ENCODE measurements around the gene RMRP. TPM values are rescaled to one million over a fixed set of nuclear protein-coding genes. Genes with fewer than 3 reads are reported as not detected.
"Not testable (repeated sequence)": the region's sequence is repeated elsewhere in the genome, so short reads cannot be mapped to it uniquely, and the experiment has no call there.

The RMRP gene
- total RNA-seq, 1 donor from 2014 or later, result 32,732 TPM

DNA sequence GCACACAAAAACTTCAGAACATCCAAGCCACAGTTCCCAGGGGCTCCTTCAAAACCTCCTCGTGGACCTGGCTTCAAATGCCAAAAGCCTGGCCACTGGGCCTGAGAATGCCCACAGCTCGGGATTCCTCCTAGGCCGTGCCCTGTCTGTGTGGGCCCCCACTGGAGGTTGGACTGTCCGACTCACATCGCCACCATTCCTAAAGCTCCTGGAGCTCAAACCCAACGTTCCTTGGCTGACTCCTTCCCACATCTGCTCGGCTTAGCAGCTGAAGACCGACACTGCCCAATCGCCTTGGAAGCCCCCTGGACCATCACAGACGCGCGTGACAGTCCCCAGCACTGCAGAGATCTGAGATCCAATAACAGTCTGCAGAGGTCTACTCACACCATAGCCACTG lies 14.8 kb downstream of the RMRP start:
- DNase-seq (ENCODE audit: low read depth, low spot score), result no peak

DNA sequence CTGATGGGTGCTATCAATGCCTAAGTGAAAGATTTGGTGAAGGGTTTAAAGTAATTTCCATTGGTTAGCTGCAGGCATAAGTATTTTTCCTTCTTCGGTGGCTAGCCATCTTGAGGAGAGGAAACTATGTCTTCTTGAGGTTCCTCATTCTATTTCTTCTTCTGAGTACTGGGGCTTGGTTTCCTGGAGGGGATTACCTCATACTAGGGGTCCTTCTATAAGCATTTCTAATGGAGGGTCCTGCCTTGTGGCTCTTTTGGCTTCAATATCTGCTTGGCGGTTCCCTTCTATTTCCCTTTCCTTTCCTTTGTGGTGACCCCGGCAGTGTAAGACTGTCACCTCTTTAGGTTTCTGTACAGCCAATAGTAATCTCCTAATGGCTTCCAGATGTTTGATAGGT lies 16.3 kb downstream of the RMRP start:
- DNase-seq (ENCODE audit: low read depth, low spot score), result not testable (repeated sequence)

DNA sequence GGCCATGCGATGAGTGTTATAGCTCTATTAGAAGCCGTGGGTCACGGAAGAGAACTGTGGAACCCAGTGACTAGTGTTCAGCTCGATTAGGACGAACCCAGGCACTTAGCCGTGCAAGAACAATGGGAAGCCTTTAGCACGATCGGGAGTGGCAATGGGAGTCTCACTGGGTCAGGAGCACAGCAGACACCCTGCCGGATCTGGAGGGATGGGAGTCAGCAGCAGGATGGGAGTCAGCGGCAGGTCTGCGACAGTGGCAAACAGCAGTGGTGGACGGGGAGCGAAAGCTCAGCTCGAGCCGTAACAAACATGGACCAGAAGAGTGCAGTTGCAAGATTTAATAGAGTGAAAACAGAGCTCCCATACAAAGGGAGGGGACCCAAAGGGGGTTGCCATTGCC lies 17.4 kb downstream of the RMRP start:
- DNase-seq (ENCODE audit: low read depth, low spot score), result not testable (repeated sequence)

DNA sequence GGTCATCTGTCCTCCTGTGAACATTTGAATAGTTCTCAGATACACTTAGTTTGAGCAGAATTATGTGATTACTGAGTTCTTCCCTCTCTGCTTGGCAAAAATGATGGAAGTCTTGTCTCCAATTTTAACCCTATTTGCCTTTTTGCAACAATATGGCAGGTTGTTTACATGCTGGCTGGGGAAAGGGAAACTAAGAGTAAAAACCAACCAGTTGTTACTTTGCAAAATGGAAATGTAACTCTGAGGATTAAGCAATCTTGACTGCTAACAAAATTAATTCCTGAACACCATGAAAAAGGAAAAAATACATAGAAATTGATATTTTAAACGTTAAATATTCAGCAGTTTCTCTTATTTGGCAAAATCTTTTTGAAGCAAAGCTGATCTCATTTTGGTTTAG lies 18.2 kb downstream of the RMRP start:
- no peak for DNase-seq (ENCODE audit: low read depth, low spot score)

DNA sequence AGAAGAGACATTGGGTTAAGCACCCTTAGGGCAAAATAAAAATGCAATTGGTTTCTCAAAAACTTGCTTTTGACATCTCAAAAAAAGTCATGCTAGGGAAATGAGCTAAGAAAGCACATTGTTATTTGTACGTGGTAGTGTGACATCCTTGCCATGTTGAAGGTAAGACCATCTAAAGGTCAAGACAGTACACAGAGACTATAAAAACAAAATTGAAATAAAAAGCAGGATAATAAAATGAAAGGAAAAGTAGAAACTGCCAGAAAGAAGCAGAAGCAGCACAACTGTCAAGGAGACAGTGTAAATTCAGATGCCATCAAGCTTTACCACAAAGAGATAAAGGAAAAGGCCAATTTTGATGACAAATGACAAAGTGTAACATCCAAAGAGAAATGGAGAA lies 18.6 kb downstream of the RMRP start:
- DNase-seq (ENCODE audit: low read depth, low spot score), result not testable (repeated sequence)

DNA sequence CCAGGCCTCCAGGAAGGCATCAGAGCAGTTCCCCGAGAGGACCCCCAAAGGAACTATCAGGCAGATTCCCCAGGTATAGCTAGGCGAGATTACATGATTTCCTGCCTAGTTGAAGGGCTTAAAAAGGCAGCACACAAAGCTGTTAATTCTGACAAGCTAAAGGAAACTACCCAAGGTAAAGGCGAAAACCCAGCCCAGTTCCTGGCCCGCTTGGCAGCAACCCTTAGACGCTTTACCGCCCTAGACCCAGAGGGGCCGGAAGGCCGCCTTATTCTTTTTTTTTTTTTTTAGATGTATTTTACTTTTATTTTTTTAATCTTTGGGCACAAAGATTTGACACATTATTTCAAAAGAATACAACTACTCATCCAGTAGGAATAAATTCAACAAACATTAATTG lies 19.1 kb downstream of the RMRP start:
- not testable (repeated sequence) for DNase-seq (ENCODE audit: low read depth, low spot score)

DNA sequence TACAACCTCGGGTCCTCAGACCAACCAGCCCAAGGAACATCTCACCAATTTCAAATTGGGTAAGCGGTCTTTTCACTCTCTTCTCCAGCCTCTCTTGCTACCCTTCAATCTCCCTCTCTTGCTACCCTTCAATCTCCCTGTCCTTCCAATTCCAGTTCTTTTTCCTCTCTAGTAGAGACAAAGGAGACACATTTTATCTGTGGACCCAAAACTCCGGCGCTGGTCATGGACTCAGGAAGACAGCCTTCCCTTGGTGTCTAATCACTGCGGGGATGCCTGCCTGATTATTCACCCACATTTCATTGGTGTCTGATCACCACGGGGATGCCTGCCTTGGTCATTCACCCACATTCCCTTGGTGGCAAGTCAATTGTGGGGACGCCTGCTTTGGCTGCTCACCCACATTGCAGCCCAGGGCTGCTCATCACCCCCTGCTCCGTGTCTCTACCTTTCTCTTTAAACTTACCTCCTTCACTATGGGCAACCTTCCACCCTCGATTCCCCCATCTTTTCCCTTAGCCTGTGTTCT lies 20.3 kb downstream of the RMRP start:
- not testable (repeated sequence) for DNase-seq (ENCODE audit: low read depth, low spot score)

DNA sequence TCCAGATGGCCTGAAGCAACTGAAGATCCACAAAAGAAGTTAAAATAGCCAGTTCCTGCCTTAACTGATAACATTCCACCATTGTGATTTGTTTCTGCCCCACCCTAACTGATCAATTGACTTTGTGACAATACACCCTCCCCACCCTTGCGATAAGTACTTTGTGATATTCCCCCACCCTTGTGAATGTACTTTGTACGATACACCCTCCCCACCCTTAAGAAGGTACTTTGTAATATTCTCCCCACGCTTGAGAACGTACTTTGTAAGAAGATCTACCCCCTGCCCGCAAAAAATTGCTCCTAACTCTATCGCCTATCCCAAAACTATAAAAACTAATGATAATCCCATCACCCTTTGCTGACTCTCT lies 21.0 kb downstream of the RMRP start:
- not testable (repeated sequence) for DNase-seq (ENCODE audit: low read depth, low spot score)

DNA sequence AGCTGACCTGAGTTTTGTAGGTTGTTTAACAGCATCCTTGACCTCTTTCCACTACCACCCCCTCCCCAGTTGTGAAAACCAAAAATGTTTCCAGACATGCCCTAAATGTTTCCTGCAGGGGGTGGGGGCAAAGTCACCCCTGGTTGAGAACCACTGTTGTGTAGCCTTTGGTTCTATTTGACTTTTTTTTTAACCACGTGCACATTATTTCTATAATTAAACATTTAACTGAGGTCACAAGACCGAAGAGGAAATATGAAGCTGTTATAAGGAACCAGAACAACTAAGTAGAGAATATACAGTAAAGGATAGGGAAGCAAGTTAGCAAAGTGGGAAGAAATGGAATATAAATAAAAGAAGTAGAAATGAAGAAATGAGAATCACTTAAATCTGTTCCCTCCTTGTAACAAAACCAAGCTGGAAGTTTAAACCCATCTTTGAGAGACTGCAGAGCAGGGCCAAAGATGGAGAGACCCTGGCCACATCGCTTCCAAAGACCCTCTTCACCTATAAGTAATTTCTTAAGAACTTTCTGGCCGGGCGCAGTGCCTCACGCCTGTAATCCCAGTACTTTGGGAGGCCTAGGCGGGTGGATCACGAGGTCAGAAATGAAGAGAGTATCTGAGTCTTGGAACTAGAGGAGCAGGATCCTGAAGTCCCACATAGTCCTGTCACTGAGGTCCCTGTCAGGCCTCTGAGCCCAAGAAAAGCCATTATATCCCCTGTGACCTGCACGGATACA lies 21.5 kb downstream of the RMRP start:
- no peak for DNase-seq (ENCODE audit: low read depth, low spot score)

DNA sequence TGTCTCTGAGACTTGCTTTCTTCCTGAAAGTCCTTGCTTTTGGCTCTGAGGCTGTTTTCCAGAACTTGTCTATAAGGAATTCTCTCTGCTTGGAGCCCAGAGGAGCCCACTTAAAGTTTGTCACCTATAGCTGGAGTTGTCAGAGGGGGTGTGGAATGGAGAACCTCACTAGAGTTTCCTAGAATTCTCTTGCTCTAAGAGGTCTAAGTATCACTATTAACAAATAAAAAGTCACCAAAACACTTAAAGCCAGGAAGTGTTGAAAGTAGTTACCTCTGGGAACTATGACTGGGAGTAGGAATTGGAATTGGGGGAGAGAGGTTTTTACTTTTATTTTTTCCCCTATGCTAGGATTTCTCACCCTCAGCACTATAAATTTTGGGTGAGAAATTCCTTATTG lies 22.1 kb downstream of the RMRP start:
- no peak for DNase-seq (ENCODE audit: low read depth, low spot score)

DNA sequence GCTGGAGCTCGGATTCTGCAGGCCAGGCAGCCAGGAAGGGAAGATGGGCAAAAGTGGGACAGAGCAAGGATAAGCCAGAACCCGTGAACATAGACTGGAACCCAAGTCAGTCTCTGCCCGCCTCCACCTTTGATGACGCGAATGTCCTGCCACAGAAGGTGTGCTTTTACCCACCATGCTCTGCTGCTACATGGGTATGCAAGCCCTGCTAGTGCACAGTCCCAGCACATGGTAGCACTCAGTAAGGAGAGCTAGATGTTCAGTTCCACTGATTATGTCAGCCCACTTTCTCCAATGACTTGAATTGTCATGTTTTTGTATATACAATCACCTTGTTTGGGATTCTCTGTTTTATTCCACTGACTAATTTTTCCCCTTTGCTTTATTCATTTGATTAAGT lies 28.2 kb downstream of the RMRP start:
- DNase-seq (ENCODE audit: low read depth, low spot score), result no peak

DNA sequence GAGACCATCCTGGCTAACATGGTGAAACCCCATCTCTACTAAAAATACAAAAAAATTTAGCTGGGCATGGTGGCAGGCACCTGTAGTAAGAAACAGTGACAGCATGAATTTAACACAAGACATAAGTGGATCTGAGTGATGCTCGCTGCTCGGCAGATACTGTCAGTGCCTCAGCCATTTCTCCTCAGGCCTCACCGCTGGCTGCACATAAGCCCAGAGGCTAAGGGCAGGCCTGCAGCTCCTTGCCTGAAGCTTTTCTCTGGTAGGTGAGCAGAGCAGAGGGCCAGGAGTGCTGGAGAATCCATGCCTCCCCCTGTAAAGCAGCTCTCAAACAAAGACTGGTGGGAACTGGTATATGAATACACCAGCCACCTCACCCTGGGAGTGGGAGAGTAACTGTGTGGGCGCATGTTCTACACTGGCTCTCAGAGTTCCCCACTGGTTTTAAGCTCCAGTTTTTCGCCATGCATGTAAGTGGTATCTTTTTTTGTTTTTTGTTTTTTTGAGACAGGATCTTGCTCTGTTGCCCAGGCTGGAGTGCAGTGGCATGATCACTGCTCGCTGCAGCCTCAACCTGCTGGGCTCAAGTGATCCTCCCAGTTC lies 29.3 kb downstream of the RMRP start:
- no peak for DNase-seq (ENCODE audit: low read depth, low spot score)

DNA sequence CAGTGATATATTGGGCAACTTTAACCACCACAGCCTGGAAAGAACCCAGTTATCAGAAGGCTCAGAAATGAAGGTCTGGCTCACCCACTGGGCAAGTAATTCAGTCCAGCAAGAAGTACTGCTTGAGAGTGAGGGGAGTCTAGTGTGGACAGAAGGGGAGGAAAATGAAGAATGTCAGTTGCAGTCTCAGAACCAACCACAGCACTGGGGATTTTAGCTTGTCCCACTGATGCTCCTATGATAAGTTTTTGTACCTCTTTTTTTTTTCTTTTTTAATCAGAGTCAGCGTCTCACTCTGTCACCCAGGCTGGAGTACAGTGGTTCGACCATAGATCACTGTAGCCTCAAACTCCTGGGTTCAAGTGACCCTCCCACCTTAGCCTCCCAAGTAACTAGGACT lies 30.2 kb downstream of the RMRP start:
- no peak for DNase-seq (ENCODE audit: low read depth, low spot score)

DNA sequence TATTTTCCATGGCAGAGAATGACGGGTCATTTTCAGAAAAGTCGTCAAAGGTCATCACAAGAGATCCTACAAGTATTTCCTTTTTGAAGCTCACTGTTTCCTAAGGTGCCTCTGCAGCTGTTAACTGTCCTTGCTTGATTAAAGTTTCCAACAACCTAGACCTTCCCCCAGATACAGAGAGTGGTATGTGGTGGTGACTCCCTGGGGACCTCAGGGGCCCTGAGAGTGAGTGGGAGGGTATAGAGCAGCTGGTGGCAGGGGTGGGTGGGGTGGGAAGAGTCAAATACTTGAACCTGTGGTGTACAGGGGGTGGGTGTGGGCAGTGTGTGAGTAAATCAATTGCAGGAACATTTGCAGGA lies 38.0 kb downstream of the RMRP start:
- DNase-seq (ENCODE audit: low read depth, low spot score), result no peak

DNA sequence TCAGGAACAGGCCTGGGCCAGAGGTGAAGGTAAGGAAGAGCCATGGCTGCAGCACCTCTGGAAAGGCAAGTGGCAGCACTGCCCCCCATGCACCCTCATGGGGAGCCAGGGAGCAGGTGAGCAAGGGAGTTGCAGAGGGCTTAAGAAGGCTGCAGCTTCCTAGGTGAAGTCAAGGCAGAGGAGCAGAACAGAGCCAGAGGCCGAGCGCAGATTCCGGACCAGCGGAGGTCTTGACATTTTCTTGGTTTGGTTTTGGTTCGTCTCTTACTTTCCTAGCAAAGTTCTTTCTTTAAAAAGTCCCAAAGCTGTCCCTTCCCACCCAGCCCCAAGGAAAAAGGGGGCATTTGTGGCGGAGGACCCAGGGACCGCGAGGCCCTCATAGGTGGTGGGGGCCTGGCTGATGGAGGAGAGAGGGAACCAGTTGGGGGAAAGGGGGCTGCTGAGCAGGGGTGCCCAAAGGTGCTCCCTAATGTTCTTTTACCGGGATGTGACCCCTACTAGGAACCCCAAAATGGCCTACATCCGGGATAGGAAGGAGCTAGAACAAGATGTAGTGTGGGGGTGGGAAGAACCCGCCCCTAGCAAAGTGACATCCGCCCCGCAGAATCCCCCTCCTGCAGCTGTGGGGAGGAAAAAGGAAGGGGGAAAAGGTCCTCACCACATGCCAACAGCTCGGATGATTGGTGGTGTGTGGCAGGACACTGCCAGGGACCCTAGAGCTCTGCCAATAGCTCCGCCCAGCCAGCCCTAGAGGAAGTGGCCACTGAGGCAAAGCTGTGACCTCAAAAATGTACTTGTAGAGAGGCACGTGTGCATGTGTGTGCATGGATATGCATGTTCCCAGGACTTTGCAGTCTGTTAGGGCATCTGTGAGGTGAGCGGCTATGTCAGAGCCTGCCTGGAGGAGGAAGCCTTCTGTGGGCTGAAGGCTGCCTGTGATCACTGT lies 38.7 kb downstream of the RMRP start:
- DNase-seq (ENCODE audit: low read depth, low spot score), result no peak

DNA sequence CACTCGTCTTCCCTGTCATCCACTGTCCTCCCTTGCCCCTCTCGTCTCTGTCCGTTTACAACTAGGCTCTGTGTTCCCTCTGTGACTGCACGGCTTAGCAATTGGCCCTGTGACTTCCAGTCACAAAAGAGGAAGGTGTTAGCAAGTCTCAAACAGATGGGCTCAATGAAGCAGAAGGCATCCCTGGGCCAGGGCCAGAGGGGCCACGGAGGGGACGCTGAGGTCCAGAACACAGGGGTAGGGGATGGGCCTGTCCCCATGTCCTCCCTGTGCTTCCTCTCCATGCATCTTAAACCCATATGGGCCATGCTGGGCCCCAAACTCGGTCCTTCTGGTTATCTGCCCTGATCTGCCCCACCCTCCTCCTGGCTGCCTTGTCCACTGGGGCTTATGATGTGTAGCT lies 39.5 kb downstream of the RMRP start, which contains the start of gene CD72:
Gene CD72 (minus strand): TSS at position 89 of the 403 bp plus-strand sequence. CDS start 110 bp downstream, outside the sequence.
- no peak for DNase-seq (ENCODE audit: low read depth, low spot score)

DNA sequence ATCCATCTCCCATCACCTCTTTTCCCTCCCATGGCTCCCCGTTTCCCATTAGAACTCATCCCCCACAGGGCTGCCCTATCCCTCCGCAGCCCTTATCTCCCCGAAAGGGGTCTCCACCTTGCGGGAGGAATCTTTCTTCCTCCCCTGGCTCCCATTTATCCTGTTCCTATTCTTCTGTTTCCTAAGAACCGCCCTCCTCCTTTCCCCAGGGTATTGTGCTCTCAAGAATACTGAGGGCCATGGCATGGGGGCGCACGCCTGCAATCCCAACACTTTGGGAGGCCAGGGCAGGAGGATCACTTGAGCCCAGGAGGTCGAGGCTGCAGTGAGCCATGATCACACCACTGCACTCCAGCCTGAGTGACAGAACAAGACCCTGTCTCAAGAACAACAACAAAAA lies 40.3 kb downstream of the RMRP start:
- no peak for DNase-seq (ENCODE audit: low read depth, low spot score)

DNA sequence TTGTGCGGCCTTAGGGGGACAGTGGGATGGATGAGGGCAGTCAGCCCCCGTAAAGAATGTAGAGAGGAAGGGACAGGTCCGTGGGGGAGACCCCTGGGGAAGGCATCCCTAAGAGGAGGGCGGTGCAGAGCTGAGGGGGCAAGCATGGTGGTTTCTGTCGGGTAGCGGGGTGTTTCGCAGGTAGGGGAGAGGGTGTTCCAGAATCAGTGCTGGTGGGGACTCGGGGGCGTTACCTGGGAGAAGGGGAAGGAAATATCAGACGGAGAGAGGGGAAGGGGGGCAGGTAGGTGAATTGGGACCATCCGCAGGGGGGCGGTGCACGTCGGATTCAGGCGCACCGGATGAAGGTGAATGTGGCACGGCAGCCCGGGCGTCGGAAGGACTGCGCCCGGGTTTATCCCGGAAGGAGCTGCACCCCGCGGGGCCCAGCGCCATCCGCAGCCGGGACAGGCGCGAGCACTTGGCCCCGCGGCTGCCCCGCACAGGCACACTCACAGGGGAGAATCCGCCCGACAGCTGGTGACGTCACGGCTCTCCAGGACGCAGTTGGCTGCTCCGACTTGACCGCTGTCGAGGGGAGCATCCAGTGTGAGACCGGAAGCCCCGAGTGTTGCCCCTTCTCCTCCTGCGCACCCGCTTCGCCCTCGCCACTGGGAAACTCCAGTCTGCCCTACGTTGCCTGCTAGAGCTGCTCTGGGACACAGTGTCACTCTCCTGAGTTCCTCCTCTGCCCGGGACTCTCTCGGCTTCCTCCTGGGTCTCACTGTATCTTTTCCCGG lies 40.9 kb downstream of the RMRP start:
- DNase-seq (ENCODE audit: low read depth, low spot score), result no peak

DNA sequence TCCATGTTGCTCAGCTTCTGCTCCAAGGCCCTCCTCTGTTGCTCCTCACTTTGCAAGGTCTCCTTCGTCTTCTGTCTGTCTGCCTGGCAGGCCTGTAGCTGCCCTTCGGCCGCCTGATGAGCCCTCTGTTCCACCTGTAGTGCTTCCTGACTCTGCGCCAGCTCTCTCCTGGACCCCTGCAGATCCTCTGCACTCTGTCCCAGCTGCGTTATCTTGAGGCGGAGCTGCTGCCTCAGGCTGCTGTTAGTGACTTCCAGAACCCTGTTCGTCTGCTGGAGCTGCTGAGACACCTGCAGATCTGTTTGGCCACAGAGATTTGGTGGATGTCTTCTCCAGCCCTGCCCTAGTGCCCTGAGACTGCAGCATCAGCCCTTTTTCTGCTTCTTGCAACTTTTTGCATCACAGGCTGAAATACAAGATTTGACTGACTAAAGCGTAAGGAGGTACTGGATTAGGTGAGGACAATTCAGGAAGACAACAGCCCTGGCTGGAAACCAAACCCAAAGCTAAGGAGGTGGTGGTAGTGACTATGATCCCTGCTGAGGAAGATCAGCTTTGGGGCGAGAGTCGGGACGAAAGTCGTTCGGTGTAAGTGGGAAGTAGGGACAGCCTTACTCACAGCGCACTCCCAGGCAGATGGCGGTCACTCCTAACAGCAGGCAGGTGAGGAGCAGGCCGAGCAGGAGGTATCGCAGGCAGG lies 41.7 kb downstream of the RMRP start:
- DNase-seq (ENCODE audit: low read depth, low spot score), result no peak

DNA sequence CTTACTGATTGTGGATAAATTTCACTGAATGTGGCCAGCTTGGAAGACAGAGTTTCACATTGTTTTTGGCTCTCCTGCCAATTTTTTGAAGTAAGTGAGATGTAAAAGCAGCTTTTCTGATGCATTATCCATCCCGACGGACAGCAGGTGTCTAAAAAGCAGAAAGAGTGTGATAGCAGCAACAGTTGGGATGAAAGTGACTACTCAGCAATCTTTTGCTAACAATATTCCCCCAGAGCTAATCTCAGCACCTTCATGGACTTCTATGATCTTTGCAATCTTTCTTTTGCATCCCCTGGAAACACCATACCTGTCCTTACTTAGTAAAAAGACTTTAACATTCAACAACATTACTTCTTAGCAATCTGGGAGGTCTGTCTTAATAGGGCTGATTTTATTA lies 45.0 kb downstream of the RMRP start:
- DNase-seq (ENCODE audit: low read depth, low spot score), result no peak

DNA sequence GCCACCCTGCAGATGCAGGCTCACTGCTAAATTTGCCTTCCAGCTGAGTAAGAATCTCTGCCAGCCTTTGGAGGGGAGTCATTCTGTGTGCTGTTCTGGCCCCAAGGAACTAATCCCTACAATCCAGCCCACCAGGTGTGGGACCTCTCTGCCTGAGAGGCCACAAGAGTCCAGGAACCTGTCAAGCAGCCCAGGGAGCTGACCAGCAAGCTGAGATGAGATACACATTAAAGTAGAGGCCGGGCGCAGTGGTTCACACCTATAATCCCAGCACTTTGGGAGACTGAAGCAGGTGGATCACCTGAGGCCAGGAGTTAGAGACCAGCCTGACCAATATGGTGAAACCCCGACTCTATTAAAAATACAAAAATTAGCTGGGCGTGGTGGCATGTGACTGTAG lies 45.8 kb downstream of the RMRP start:
- DNase-seq (ENCODE audit: low read depth, low spot score), result not testable (repeated sequence)

Measured in pulmonary artery endothelial cell (primary cell).